Smooth muscle cell (in vitro differentiated cells): ENCODE measurements around the gene MAP2. TPM values are rescaled to one million over a fixed set of nuclear protein-coding genes. Genes with fewer than 3 reads are reported as not detected.

Experiments
- DNase-seq: peaks from one replicate; lab custom pipeline; 2025; ENCODE audit not compliant: unreplicated experiment; lab: John Stamatoyannopoulos, UW
- H2AFZ ChIP-seq: fragments of 200-600 bp; sonication (generic); 2 replicates; pipeline ENCODE4 v1.6.0; 2016; ENCODE audit warnings: antibody characterized with exemption, low read depth, mild to moderate bottlenecking
- H3F3A ChIP-seq: fragments of 200-600 bp; sonication (generic); 2 replicates; pipeline ENCODE4 v1.6.0; 2017; ENCODE audit warnings: antibody characterized with exemption, low read depth
- H3K27ac ChIP-seq: fragments of 200-600 bp; sonication (generic); 2 replicates; pipeline ENCODE4 v1.5.1; 2016; ENCODE audit warnings: low read depth, mild to moderate bottlenecking
- H3K27me3 ChIP-seq: fragments of 200-600 bp; sonication (generic); 2 replicates; pipeline ENCODE4 v1.6.1; 2016; ENCODE audit warnings: low read depth, mild to moderate bottlenecking
- H3K36me3 ChIP-seq: fragments of 200-600 bp; sonication (generic); 2 replicates; pipeline ENCODE4 v1.5.1; 2016; ENCODE audit warnings: low read depth
- H3K4me1 ChIP-seq: fragments of 200-600 bp; sonication (generic); 2 replicates; pipeline ENCODE4 v1.5.1; 2016; ENCODE audit warnings: low read depth
- H3K4me2 ChIP-seq: fragments of 200-600 bp; sonication (generic); 2 replicates; pipeline ENCODE4 v1.6.0; 2016; ENCODE audit warnings: mild to moderate bottlenecking
- H3K4me3 ChIP-seq: fragments of 200-600 bp; sonication (generic); 2 replicates; pipeline ENCODE4 v1.5.1; 2016; ENCODE audit warnings: mild to moderate bottlenecking
- H3K79me2 ChIP-seq: fragments of 200-600 bp; sonication (generic); 2 replicates; pipeline ENCODE4 v1.6.0; 2016; ENCODE audit warnings: low read depth, mild to moderate bottlenecking
- H3K9ac ChIP-seq: fragments of 200-600 bp; sonication (generic); 2 replicates; pipeline ENCODE4 v1.6.0; 2016; ENCODE audit warnings: low read depth
- H3K9me3 ChIP-seq: fragments of 200-600 bp; sonication (generic); replicated peaks from 2 replicates; pipeline ENCODE4 v1.5.1; 2016; ENCODE audit warnings: low read depth
- H4K20me1 ChIP-seq: fragments of 200-600 bp; sonication (generic); 2 replicates; pipeline ENCODE4 v1.6.0; 2016; ENCODE audit warnings: low read depth
- WGBS: methylation state at CpG from one replicate; pipeline ENCODE4 v1.1.7; 2016; ENCODE audit warnings: low lambda C conversion rate; 5-methylcytosine and 5-hydroxymethylcytosine counted together
- polyA plus RNA-seq: library from polyadenylated mRNA; unstranded; fragments of >200 nt; fragmentation: Nextera tagmentation; extraction: Ambion mirVana; gene quantifications from 2 replicates; pipeline ENCODE4 v1.2.1, GENCODE V29; 2016
- total RNA-seq: library from RNA; depleted of rRNA; stranded (reverse); fragments of >200 nt; gene quantifications from 2 replicates; pipeline ENCODE4 v1.2.3, GENCODE V29; 2014
- TF ChIP-seq, protein P1 (sequence below): fragments of 200-600 bp; sonication (generic); IDR thresholded peaks from 2 replicates; pipeline ENCODE4 v1.5.1; 2017; ENCODE audit warnings: borderline replicate concordance, mild to moderate bottlenecking, antibody characterized with exemption; ENCODE audit not compliant: insufficient read depth, poor library complexity, severe bottlenecking

Gene MAP2
- total and polyA plus RNA-seq, 2 experiments from 2014 or later, result 1.8 to 18.7 TPM

DNA sequence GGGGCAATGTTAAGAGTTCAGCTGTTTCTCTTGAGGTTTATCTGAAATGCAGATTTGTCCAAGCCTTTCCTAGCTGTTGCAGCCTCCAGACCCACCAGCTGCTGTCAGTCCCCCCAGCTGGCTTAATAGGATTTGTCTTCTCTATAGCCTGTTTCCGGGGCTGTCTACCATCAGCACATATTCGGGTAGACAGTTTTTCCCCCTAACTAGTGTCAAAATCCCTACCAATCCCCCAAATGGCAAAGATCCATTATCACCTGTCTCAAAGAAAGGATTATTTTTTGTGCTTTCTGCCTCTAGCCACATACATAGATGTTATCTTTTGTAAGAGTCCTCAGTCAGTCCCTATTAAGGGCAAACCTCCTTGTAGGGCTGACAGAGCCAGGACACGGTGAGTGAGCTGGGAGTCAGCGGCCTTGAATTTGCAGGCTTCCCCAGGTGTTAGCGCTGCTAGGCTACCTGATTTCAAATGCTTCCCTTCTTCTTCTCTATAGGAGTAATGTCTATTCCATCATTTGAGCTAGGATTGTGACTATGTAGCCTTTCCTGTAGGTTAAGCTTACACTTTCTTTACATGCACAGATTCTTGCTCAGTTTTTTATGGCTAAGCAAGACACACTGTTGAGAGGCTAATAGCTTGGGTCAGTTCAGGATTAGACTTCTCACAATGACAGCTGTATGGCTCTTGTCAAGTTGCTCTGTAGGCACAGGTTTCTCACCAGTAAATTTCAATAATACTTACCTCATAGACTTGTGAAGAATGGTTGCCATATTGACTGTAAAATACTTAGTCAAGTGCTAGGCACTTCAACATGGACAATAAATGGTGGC, 176.7 kb downstream of the MAP2 start:
- Histone ChIP-seq H3F3A (no peaks in the 10 kb centered on the region), H4K20me1 (no peaks in the 10 kb centered on the region), H3K27ac (no peak overlapping the region), H3K9me3 (no peaks in the 10 kb centered on the region), H3K9ac (no peak overlapping the region), H3K27me3 (no peaks in the 10 kb centered on the region), H3K36me3 (no peaks in the 10 kb centered on the region), H3K79me2 (no peaks in the 10 kb centered on the region), H3K4me1 (peaks cover 25% of the 10 kb centered on the region), H2AFZ (no peak overlapping the region), H3K4me2 (no peak overlapping the region), H3K4me3 (no peak overlapping the region)
- TF ChIP-seq, protein P1, sequence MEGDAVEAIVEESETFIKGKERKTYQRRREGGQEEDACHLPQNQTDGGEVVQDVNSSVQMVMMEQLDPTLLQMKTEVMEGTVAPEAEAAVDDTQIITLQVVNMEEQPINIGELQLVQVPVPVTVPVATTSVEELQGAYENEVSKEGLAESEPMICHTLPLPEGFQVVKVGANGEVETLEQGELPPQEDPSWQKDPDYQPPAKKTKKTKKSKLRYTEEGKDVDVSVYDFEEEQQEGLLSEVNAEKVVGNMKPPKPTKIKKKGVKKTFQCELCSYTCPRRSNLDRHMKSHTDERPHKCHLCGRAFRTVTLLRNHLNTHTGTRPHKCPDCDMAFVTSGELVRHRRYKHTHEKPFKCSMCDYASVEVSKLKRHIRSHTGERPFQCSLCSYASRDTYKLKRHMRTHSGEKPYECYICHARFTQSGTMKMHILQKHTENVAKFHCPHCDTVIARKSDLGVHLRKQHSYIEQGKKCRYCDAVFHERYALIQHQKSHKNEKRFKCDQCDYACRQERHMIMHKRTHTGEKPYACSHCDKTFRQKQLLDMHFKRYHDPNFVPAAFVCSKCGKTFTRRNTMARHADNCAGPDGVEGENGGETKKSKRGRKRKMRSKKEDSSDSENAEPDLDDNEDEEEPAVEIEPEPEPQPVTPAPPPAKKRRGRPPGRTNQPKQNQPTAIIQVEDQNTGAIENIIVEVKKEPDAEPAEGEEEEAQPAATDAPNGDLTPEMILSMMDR, result no peak
- no peak for DNase-seq
- 32% methylated on average over 5 of the region's 5 CpGs for WGBS

DNA sequence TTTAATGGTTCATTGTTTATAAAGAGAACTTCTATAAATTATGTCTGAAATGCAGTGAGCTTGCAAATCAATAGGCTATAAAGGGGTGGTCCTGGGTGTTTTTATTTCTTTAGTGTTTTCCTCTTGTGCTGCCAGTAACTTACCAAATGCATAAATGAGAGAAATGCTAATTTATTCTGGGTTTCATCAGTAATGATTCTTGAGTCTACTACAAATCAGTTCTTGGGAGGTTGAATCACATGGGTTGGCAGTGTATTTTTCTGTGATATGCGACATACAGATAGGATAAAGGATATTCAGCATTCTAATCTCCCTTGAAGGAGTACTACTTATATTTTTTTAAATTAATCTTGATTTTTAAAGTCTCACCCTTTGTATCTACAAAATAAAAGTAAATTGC, 177.7 kb downstream of the MAP2 start:
- H3K36me3 ChIP-seq, result no peaks in the 10 kb centered on the region
- H3K9ac ChIP-seq, result no peak overlapping the region
- H3K9me3 ChIP-seq, result no peaks in the 10 kb centered on the region
- no peaks in the 10 kb centered on the region for H4K20me1 ChIP-seq
- H3K79me2 ChIP-seq, result no peaks in the 10 kb centered on the region
- no peak overlapping the region for H3K27ac ChIP-seq
- no peak overlapping the region for H3K4me2 ChIP-seq
- TF ChIP-seq, protein P1, result no peak
- no peak for DNase-seq
- WGBS, result 96% methylated on average over 1 of the region's 1 CpG
- H3F3A ChIP-seq, result no peaks in the 10 kb centered on the region
- H3K4me1 ChIP-seq, result peaks cover 25% of the 10 kb centered on the region
- H2AFZ ChIP-seq, result no peak overlapping the region
- H3K4me3 ChIP-seq, result no peak overlapping the region
- no peaks in the 10 kb centered on the region for H3K27me3 ChIP-seq

DNA sequence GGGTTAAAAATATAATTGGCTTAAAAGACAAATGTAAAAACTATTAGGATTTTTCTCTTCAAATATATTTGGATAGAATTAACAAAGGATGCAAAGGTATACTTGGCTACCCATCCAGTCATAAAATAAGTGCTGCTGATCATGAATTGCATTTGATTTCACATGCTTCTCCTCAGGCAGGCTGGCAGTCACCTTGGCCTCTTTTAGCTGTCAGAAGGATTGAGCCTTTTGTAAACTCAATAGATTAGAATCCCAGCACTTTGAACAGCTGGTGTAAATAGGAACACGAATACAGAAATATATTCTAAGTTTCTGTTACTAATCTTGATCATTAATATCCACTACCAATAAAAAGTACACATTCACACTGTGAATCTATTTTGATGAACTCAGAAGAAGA, 178.4 kb downstream of the MAP2 start:
- DNase-seq, result no peak
- Histone ChIP-seq H3F3A (no peaks in the 10 kb centered on the region), H3K9ac (no peak overlapping the region), H3K79me2 (no peaks in the 10 kb centered on the region), H3K27ac (no peak overlapping the region), H3K4me2 (no peak overlapping the region), H3K36me3 (no peaks in the 10 kb centered on the region), H3K4me1 (peaks cover 25% of the 10 kb centered on the region), H3K9me3 (no peaks in the 10 kb centered on the region), H2AFZ (no peak overlapping the region), H4K20me1 (no peaks in the 10 kb centered on the region), H3K4me3 (no peak overlapping the region), H3K27me3 (no peaks in the 10 kb centered on the region)
- TF ChIP-seq, protein P1, result no peak
- WGBS, result 95% methylated on average over 1 of the region's 1 CpG

DNA sequence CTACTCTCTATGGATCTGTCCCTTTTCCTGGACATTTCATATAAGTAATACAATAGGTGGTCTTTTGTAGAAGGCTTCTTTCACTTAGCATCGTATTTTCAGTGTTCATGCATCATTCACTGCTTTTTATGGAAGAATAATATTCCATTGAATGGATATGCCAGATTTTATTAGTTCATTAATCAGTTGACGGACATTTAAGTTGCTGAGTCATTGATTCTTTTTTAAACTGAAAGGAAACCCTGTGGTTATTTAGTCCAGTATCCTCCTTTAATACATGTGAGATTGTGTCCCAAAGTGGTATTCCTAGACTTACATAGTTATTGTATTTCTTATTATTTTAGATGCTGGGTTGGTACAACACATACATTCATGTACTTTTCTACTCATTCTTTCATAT, 185.7 kb downstream of the MAP2 start:
- Histone ChIP-seq H3K27ac (no peak overlapping the region), H3K27me3 (no peaks in the 10 kb centered on the region), H3K9ac (no peak overlapping the region), H4K20me1 (no peaks in the 10 kb centered on the region), H2AFZ (no peak overlapping the region), H3F3A (no peaks in the 10 kb centered on the region), H3K79me2 (no peaks in the 10 kb centered on the region), H3K9me3 (no peaks in the 10 kb centered on the region), H3K4me1 (peaks cover 43% of the 10 kb centered on the region), H3K4me3 (no peak overlapping the region), H3K4me2 (no peak overlapping the region), H3K36me3 (no peaks in the 10 kb centered on the region)
- TF ChIP-seq, protein P1, result no peak
- no peak for DNase-seq
- 92% methylated on average over 2 of the region's 2 CpGs for WGBS
